Natural killer cell (primary cell): ENCODE results near the gene ASB3. TPM values are rescaled to one million over a fixed set of nuclear protein-coding genes. Genes with fewer than 3 reads are reported as not detected.
A peak's percentile ranks its signal among the peaks of the same experiment; 100 is the strongest.

ENCODE experiments used
- ATAC-seq, 3 donors: fragments of 150-1000 bp in 2 of 3; fragments of 200-7000 bp in 1 of 3; cut with Tn5 transposase; 1 replicate in 1 of 3; 2 replicates in 2 of 3; pipeline ENCODE4 v1.10.0; 2021; ENCODE audit warnings: mild to moderate bottlenecking in 2 of 3, moderate library complexity in 2 of 3
- DNase-seq, 2 donors: peaks; one replicate each; pipeline versions ENCODE4 v3.0.0 to v3.0.0-alpha.2; 2013 to 2021; ENCODE audit warnings: mixed read lengths in 1 of 2
- H3K27ac ChIP-seq: one replicate; pipeline ENCODE4 v1.5.1; 2013; ENCODE audit warnings: mild to moderate bottlenecking, low read length
- H3K27me3 ChIP-seq: one replicate; pipeline ENCODE4 v1.6.1; 2013; ENCODE audit warnings: low read length; ENCODE audit not compliant: control insufficient read depth, insufficient read depth
- H3K36me3 ChIP-seq: one replicate; pipeline ENCODE4 v1.6.1; 2013; ENCODE audit warnings: low read length; ENCODE audit not compliant: control insufficient read depth, insufficient read depth
- H3K4me1 ChIP-seq: one replicate; pipeline ENCODE4 v1.6.1; 2013; ENCODE audit warnings: low read length; ENCODE audit not compliant: control insufficient read depth, insufficient read depth
- H3K4me3 ChIP-seq: one replicate; pipeline ENCODE4 v1.5.1; 2013; ENCODE audit warnings: low read length
- H3K9me3 ChIP-seq: one replicate; pipeline ENCODE4 v1.6.1; 2013; ENCODE audit warnings: low read length; ENCODE audit not compliant: control insufficient read depth, insufficient read depth
- H3K27ac Mint-ChIP-seq, 2 donors: one replicate each; pipeline ENCODE4 v1.8.0; 2022; ENCODE audit warnings: mild to moderate bottlenecking in 2 of 2, mixed read lengths in 2 of 2, moderate library complexity in 1 of 2
- H3K27me3 Mint-ChIP-seq, 2 donors: one replicate each; pipeline ENCODE4 v1.8.0; 2022; ENCODE audit warnings: low read depth in 2 of 2, mixed read lengths in 2 of 2
- H3K36me3 Mint-ChIP-seq: one replicate; pipeline ENCODE4 v1.8.0; 2022; ENCODE audit warnings: mixed read lengths
- H3K4me1 Mint-ChIP-seq, 2 donors: one replicate each; pipeline ENCODE4 v1.8.0; 2022; ENCODE audit warnings: mixed read lengths in 2 of 2
- H3K4me3 Mint-ChIP-seq: one replicate; pipeline ENCODE4 v1.8.0; 2022; ENCODE audit warnings: mild to moderate bottlenecking, moderate library complexity, mixed read lengths
- H3K9me3 Mint-ChIP-seq, 2 donors: one replicate each; pipeline ENCODE4 v1.8.0; 2022; ENCODE audit warnings: mixed read lengths in 2 of 2
- WGBS: methylation state at CpG from one replicate; pipeline ENCODE4 v1.1.7; 2013; ENCODE audit warnings: missing lambda C conversion rate; ENCODE audit not compliant: insufficient coverage; 5-methylcytosine and 5-hydroxymethylcytosine counted together
- intact Hi-C: fragments of 100-400 bp; cut with micrococcal nuclease; formaldehyde crosslinking; loops from one replicate; pipeline ENCODE4 v1.14.2; 2022
- total RNA-seq, 4 donors: library from RNA; stranded (reverse); fragments of 120-200 nt in 1 of 4; gene quantifications; one replicate each; pipeline versions ENCODE4 v1.2.3 to v1.2.4, GENCODE V29; 2013 to 2022
- TF ChIP-seq, protein P1 (sequence below): fragments of 200-600 bp; IDR thresholded peaks from one replicate; pipeline ENCODE4 v1.8.0; 2022; ENCODE audit warnings: antibody characterized with exemption

Gene ASB3
- total RNA-seq, 3 donors from 2014 or later (not counting 1 experiment from before 2014, with no cell fraction given), result 27.9 to 37.0 (median 29.6) TPM

- peaks cover 4% of the 10 kb centered on the region for H3K4me1 ChIP-seq
- no peak overlapping the region for H3K27ac ChIP-seq
- WGBS, result 97% methylated on average over 2 of the region's 4 CpGs
- Mint-ChIP-seq H3K27ac (no peak overlapping the region), H3K4me3 (no peak overlapping the region), H3K36me3 (no peaks in the 10 kb centered on the region), H3K4me1 (peaks cover 17 to 21% of the 10 kb centered on the region in 2 donors), H3K9me3 (no peaks in the 10 kb centered on the region), H3K27me3 (no peaks in the 10 kb centered on the region)
- DNase-seq (peak in 1 of 2 donors; percentile 6), ATAC-seq (no peak)
- H3K36me3 ChIP-seq, result peaks cover 4% of the 10 kb centered on the region
- no peak overlapping the region for H3K4me3 ChIP-seq
- no peaks in the 10 kb centered on the region for H3K9me3 ChIP-seq
- intact Hi-C loops, result no loop called here
- no peaks in the 10 kb centered on the region for H3K27me3 ChIP-seq
- TF ChIP-seq, protein P1, sequence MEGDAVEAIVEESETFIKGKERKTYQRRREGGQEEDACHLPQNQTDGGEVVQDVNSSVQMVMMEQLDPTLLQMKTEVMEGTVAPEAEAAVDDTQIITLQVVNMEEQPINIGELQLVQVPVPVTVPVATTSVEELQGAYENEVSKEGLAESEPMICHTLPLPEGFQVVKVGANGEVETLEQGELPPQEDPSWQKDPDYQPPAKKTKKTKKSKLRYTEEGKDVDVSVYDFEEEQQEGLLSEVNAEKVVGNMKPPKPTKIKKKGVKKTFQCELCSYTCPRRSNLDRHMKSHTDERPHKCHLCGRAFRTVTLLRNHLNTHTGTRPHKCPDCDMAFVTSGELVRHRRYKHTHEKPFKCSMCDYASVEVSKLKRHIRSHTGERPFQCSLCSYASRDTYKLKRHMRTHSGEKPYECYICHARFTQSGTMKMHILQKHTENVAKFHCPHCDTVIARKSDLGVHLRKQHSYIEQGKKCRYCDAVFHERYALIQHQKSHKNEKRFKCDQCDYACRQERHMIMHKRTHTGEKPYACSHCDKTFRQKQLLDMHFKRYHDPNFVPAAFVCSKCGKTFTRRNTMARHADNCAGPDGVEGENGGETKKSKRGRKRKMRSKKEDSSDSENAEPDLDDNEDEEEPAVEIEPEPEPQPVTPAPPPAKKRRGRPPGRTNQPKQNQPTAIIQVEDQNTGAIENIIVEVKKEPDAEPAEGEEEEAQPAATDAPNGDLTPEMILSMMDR, result no peak
Observed at GRCh38 chr2:53770264-53770663, 16.5 kb downstream of the ASB3 start.

DNA sequence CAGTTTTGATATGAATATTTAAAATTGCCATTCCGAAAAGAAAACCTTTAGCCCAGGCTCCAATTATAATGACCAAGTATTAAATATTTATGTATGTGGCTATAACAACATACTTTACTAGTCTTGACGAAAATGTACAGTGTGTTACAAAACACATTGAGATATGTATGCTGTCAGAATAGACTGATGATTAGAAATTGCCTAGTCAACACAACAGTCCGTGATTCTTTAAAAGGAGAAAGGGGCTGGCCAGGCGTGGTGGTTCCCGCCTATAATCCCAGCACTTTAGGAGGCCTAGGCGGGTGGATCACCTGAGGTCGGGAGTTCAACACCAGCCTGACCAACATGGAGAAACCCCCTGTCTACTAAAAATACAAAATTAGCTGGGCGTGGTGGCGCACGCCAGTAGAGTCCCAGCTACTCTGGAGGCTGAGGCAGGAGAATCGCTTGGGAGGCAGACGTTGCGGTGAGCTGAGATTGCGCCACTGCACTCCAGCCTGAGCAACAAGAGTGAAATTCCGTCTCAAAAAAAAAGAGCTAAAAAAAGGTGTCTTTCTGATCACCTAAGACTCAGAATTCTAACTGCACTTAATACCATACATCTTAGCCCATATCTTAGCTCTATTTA is 17.3 kb downstream of the ASB3 start:
- peaks cover 17 to 21% of the 10 kb centered on the region in 2 donors for H3K4me1 Mint-ChIP-seq
- no peaks in the 10 kb centered on the region for H3K27me3 ChIP-seq
- H3K36me3 ChIP-seq, result peaks cover 4% of the 10 kb centered on the region
- no peak overlapping the region for H3K27ac Mint-ChIP-seq
- TF ChIP-seq, protein P1, result no peak
- 94% methylated on average over 14 of the region's 15 CpGs for WGBS
- no peaks in the 10 kb centered on the region for H3K36me3 Mint-ChIP-seq
- H3K4me3 Mint-ChIP-seq, result no peak overlapping the region
- no peak overlapping the region for H3K27ac ChIP-seq
- H3K27me3 Mint-ChIP-seq, result no peaks in the 10 kb centered on the region
- no peak overlapping the region for H3K4me3 ChIP-seq
- ATAC-seq, result no peak
- no peaks in the 10 kb centered on the region for H3K9me3 Mint-ChIP-seq
- no peaks in the 10 kb centered on the region for H3K9me3 ChIP-seq
- H3K4me1 ChIP-seq, result peaks cover 4% of the 10 kb centered on the region
- no peak for DNase-seq
- intact Hi-C loops, result no loop called here

DNA sequence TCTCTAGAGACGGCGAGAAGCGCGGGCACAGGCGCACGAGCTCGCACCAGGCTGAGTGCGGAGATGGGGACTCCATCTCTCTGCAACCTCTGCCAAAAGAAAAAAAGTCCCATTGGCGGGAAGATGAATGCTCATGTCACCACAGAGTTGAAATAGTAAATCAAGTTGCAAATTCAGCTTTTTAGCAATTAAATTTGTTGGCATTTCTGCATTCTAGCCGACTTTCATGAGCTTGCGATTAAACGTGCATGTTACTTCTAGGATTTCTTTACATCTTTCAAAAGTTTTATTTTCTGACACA is 18.6 kb downstream of the ASB3 start:
- Histone ChIP-seq H3K4me1 (peaks cover 4% of the 10 kb centered on the region), H3K27ac (peak overlapping the region; percentile 82), H3K9me3 (no peaks in the 10 kb centered on the region), H3K4me3 (peak overlapping the region; percentile 87), H3K27me3 (no peaks in the 10 kb centered on the region), H3K36me3 (no peaks in the 10 kb centered on the region)
- Mint-ChIP-seq H3K27me3 (no peaks in the 10 kb centered on the region), H3K27ac (peak overlapping the region; percentile 90 to 93), H3K4me1 (peaks cover 17 to 21% of the 10 kb centered on the region in 2 donors), H3K9me3 (no peaks in the 10 kb centered on the region), H3K4me3 (peak overlapping the region; percentile 93), H3K36me3 (no peaks in the 10 kb centered on the region)
- WGBS, result 2% methylated on average over 12 of the region's 12 CpGs
- DNase-seq, result no peak
- peak in 1 of 3 donors; percentile 65 for ATAC-seq
- TF ChIP-seq, protein P1, result no peak
- intact Hi-C loops, result no loop called here
